ENCODE measurements around the gene SNED1.

SNED1 gene

DNA sequence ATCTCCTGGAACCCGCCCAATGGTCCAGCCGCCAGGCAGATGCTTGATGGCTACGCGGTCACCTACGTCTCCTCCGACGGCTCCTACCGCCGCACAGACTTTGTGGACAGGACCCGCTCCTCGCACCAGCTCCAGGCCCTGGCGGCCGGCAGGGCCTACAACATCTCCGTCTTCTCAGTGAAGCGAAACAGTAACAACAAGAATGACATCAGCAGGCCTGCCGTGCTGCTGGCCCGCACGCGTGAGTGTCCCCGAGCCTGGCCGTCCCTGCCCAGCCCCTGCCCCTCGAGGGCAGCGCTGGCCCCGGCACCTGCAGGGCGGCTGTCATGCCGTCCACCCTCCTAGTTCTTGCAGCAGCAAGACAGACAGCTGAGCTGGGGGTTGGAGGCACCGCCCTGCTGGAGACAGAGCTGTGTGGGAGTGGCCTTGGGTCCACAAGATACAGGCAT is 67.0 kb downstream of the SNED1 start:
- Histone ChIP-seq H3K4me3 (ENCODE audit: low read depth in 1 of 2, low read length in 1 of 2) (no peak overlapping the region), H3K4me1 (ENCODE audit: control insufficient read depth in 1 of 2, insufficient read depth in 1 of 2, low read depth in 1 of 2, low read length in 1 of 2) (no peaks in the 10 kb centered on the region), H3K36me3 (no peaks in the 10 kb centered on the region), H3K27ac (no peak overlapping the region), H3K9me3 (no peaks in the 10 kb centered on the region), H3K27me3 (peaks cover 24% of the 10 kb centered on the region)
- TF ChIP-seq, protein P1, sequence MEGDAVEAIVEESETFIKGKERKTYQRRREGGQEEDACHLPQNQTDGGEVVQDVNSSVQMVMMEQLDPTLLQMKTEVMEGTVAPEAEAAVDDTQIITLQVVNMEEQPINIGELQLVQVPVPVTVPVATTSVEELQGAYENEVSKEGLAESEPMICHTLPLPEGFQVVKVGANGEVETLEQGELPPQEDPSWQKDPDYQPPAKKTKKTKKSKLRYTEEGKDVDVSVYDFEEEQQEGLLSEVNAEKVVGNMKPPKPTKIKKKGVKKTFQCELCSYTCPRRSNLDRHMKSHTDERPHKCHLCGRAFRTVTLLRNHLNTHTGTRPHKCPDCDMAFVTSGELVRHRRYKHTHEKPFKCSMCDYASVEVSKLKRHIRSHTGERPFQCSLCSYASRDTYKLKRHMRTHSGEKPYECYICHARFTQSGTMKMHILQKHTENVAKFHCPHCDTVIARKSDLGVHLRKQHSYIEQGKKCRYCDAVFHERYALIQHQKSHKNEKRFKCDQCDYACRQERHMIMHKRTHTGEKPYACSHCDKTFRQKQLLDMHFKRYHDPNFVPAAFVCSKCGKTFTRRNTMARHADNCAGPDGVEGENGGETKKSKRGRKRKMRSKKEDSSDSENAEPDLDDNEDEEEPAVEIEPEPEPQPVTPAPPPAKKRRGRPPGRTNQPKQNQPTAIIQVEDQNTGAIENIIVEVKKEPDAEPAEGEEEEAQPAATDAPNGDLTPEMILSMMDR (IDR thresholded peaks at IDR 0.05), result no peak

DNA sequence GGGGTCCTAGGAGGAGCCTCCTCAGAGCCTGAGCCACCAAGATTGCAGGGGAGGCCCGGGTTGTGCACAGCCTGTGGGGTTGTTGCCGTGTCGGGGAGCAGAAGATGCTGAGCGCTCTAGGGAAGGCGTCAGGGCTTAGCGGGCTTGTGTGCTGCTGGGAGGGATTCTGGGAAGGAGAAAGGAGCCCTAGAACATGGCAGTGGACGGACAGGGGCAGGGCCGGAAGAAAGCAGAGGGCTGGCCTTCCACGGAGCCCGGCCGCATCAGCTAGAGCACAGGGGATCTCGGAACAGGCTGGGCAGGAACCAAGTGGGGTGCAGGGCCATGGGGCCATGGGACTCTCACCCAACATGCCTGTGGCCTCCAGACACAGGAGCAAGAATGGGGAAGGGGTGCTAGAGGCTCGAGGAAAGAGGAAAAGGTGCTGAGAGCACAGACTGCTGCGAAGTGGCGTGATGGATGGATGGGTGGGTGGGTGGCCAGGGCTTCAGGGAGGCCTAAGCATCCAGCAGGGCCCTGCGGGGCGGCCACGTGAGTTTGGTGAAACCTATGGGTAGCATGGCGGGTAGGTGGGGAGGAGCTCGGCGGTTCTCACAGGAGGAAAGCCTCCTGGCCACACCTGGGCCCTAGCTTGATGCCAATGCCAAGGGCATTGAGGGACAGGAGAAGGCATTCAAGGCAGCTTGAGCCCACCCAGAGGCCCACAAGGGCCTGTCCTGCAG is 67.9 kb downstream of the SNED1 start:
- Histone ChIP-seq H3K27ac (no peak overlapping the region), H3K4me1 (ENCODE audit: control insufficient read depth in 1 of 2, insufficient read depth in 1 of 2, low read depth in 1 of 2, low read length in 1 of 2) (no peaks in the 10 kb centered on the region), H3K4me3 (ENCODE audit: low read depth in 1 of 2, low read length in 1 of 2) (no peak overlapping the region), H3K9me3 (no peaks in the 10 kb centered on the region), H3K27me3 (peaks cover 24% of the 10 kb centered on the region), H3K36me3 (no peaks in the 10 kb centered on the region)
- TF ChIP-seq, protein P1 (IDR thresholded peaks at IDR 0.05), result no peak

DNA sequence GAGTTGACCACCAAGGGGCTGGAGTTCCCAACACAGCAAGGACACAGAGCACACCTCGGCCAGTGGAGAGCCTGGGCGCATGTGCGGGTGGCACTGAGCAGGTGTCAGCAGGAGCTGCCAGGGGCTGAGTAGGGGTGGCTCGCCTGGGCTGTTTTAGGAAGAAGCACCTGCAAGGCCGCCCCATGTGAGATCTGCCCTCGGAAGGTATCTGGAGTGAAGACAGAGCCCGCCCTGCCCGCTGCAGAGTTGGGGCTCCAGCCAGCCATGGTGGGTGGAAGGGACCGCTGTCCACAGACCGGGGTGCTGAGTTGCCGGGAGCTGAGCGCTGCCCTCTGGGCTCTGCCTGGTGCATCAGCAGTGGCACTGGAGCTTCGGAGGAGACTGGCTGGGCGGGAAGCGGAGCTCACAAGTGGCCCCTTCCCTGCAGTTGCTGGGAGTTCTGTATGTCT is 68.5 kb downstream of the SNED1 start:
- Histone ChIP-seq H3K27me3 (peaks cover 24% of the 10 kb centered on the region), H3K27ac (no peak overlapping the region), H3K9me3 (no peaks in the 10 kb centered on the region), H3K36me3 (no peaks in the 10 kb centered on the region), H3K4me3 (ENCODE audit: low read depth in 1 of 2, low read length in 1 of 2) (no peak overlapping the region), H3K4me1 (ENCODE audit: control insufficient read depth in 1 of 2, insufficient read depth in 1 of 2, low read depth in 1 of 2, low read length in 1 of 2) (no peaks in the 10 kb centered on the region)
- TF ChIP-seq, protein P1 (IDR thresholded peaks at IDR 0.05), result no peak

DNA sequence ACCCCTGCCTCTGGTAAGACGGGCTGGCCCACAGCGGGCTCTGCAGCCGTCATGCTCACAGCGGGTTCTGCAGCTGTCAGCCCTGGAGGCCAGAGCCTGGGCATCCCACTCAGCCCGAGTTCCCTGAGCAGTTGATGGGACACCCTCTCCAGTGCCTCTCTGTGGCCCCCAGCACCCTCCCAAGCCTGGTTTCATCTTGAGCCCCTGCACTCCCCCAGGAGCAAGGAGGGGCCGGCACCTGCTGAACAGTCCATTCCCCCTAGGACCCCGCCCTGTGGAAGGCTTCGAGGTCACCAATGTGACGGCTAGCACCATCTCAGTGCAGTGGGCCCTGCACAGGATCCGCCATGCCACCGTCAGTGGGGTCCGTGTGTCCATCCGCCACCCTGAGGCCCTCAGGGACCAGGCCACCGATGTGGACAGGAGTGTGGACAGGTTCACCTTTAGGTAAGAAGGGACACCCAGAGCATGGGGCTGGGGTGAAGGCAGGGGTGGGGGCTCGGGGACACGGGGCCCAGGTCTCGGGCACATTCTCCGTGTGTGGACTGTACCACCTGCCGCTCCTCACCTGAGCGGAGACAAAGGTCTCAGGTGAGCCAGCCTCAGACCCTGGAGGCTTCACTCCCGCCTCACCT is 69.2 kb downstream of the SNED1 start:
- H3K4me3 ChIP-seq (ENCODE audit: low read depth in 1 of 2, low read length in 1 of 2), result no peak overlapping the region
- peaks cover 24% of the 10 kb centered on the region for H3K27me3 ChIP-seq
- no peak overlapping the region for H3K27ac ChIP-seq
- H3K36me3 ChIP-seq, result no peaks in the 10 kb centered on the region
- TF ChIP-seq, protein P1 (IDR thresholded peaks at IDR 0.05), result no peak
- no peaks in the 10 kb centered on the region for H3K4me1 ChIP-seq (ENCODE audit: control insufficient read depth in 1 of 2, insufficient read depth in 1 of 2, low read depth in 1 of 2, low read length in 1 of 2)
- no peaks in the 10 kb centered on the region for H3K9me3 ChIP-seq

- H3K9me3 ChIP-seq, result no peaks in the 10 kb centered on the region
- H3K4me1 ChIP-seq (ENCODE audit: control insufficient read depth in 1 of 2, insufficient read depth in 1 of 2, low read depth in 1 of 2, low read length in 1 of 2), result no peaks in the 10 kb centered on the region
- TF ChIP-seq, protein P1 (IDR thresholded peaks at IDR 0.05), result no peak
- H3K4me3 ChIP-seq (ENCODE audit: low read depth in 1 of 2, low read length in 1 of 2), result no peak overlapping the region
- H3K27ac ChIP-seq, result no peak overlapping the region
- H3K27me3 ChIP-seq, result peaks cover 16% of the 10 kb centered on the region
- no peaks in the 10 kb centered on the region for H3K36me3 ChIP-seq
These were observed 69.9 kb downstream of the SNED1 start for GRCh38 chr2:241068136-241068941.

Data from neutrophil (primary cell).